ENCODE results near the gene HIGD1A. TPM values are rescaled to one million over a fixed set of nuclear protein-coding genes. Genes with fewer than 3 reads are reported as not detected.

HIGD1A gene
- total and polyA plus RNA-seq, 9 of the 15 experiments (the other 6 are each of a cell fraction or from before 2014, with no cell fraction given), result 165 to 1,185 (median 333) TPM

DNA sequence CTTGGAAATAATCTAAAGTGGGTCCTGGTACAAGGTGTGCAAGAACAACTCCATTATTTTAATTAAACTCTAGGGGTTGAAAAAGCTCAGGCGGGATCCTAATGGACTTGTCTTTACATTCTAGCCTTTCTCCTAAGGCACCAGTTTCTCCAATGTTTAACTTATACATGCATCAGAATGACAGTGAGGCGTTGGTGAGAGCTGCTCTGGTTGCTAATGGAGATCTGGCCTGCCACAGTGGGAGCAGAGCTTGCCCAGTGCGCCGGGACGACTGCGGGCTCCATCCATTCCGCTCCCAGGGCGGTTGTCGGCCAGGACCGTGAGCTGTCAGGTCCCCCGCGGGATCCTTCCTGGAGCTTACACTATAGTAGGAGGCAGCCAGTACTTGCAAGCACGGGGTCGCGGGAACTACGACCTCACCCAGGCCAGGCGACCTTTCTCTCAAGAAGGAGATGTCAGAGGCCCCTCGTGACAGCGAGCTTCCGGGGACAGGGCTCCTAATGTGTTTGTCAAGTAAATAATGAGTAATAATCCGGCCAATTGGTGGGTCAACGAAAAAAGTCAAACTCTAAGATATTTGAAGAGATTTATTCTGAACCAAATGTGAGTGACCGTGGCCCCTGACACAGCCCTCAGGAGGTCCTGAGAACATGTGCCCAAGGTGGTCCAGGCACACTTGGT lies 991 bp upstream of the HIGD1A start (continued):
- TF ChIP-seq CREB3 (tag; conservative IDR thresholded peaks at IDR 0.05; ENCODE audit: low read depth) (no peak), ZNF589 (CRISPR knock-in tag; IDR thresholded peaks at IDR 0.05; ENCODE audit: low read depth) (no peak), IFI16 (CRISPR knock-in tag; IDR thresholded peaks at IDR 0.05) (no peak), ZBTB7A (IDR thresholded peaks at IDR 0.05; ENCODE audit: borderline replicate concordance, control insufficient read depth, low read depth, low read length) (peak; percentile 26; the same call in 1 of the 2 replicates)
- TF ChIP-seq, protein P1, sequence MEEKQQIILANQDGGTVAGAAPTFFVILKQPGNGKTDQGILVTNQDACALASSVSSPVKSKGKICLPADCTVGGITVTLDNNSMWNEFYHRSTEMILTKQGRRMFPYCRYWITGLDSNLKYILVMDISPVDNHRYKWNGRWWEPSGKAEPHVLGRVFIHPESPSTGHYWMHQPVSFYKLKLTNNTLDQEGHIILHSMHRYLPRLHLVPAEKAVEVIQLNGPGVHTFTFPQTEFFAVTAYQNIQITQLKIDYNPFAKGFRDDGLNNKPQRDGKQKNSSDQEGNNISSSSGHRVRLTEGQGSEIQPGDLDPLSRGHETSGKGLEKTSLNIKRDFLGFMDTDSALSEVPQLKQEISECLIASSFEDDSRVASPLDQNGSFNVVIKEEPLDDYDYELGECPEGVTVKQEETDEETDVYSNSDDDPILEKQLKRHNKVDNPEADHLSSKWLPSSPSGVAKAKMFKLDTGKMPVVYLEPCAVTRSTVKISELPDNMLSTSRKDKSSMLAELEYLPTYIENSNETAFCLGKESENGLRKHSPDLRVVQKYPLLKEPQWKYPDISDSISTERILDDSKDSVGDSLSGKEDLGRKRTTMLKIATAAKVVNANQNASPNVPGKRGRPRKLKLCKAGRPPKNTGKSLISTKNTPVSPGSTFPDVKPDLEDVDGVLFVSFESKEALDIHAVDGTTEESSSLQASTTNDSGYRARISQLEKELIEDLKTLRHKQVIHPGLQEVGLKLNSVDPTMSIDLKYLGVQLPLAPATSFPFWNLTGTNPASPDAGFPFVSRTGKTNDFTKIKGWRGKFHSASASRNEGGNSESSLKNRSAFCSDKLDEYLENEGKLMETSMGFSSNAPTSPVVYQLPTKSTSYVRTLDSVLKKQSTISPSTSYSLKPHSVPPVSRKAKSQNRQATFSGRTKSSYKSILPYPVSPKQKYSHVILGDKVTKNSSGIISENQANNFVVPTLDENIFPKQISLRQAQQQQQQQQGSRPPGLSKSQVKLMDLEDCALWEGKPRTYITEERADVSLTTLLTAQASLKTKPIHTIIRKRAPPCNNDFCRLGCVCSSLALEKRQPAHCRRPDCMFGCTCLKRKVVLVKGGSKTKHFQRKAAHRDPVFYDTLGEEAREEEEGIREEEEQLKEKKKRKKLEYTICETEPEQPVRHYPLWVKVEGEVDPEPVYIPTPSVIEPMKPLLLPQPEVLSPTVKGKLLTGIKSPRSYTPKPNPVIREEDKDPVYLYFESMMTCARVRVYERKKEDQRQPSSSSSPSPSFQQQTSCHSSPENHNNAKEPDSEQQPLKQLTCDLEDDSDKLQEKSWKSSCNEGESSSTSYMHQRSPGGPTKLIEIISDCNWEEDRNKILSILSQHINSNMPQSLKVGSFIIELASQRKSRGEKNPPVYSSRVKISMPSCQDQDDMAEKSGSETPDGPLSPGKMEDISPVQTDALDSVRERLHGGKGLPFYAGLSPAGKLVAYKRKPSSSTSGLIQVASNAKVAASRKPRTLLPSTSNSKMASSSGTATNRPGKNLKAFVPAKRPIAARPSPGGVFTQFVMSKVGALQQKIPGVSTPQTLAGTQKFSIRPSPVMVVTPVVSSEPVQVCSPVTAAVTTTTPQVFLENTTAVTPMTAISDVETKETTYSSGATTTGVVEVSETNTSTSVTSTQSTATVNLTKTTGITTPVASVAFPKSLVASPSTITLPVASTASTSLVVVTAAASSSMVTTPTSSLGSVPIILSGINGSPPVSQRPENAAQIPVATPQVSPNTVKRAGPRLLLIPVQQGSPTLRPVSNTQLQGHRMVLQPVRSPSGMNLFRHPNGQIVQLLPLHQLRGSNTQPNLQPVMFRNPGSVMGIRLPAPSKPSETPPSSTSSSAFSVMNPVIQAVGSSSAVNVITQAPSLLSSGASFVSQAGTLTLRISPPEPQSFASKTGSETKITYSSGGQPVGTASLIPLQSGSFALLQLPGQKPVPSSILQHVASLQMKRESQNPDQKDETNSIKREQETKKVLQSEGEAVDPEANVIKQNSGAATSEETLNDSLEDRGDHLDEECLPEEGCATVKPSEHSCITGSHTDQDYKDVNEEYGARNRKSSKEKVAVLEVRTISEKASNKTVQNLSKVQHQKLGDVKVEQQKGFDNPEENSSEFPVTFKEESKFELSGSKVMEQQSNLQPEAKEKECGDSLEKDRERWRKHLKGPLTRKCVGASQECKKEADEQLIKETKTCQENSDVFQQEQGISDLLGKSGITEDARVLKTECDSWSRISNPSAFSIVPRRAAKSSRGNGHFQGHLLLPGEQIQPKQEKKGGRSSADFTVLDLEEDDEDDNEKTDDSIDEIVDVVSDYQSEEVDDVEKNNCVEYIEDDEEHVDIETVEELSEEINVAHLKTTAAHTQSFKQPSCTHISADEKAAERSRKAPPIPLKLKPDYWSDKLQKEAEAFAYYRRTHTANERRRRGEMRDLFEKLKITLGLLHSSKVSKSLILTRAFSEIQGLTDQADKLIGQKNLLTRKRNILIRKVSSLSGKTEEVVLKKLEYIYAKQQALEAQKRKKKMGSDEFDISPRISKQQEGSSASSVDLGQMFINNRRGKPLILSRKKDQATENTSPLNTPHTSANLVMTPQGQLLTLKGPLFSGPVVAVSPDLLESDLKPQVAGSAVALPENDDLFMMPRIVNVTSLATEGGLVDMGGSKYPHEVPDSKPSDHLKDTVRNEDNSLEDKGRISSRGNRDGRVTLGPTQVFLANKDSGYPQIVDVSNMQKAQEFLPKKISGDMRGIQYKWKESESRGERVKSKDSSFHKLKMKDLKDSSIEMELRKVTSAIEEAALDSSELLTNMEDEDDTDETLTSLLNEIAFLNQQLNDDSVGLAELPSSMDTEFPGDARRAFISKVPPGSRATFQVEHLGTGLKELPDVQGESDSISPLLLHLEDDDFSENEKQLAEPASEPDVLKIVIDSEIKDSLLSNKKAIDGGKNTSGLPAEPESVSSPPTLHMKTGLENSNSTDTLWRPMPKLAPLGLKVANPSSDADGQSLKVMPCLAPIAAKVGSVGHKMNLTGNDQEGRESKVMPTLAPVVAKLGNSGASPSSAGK (IDR thresholded peaks at IDR 0.05), result peak; percentile 65
- TF ChIP-seq, protein P2, sequence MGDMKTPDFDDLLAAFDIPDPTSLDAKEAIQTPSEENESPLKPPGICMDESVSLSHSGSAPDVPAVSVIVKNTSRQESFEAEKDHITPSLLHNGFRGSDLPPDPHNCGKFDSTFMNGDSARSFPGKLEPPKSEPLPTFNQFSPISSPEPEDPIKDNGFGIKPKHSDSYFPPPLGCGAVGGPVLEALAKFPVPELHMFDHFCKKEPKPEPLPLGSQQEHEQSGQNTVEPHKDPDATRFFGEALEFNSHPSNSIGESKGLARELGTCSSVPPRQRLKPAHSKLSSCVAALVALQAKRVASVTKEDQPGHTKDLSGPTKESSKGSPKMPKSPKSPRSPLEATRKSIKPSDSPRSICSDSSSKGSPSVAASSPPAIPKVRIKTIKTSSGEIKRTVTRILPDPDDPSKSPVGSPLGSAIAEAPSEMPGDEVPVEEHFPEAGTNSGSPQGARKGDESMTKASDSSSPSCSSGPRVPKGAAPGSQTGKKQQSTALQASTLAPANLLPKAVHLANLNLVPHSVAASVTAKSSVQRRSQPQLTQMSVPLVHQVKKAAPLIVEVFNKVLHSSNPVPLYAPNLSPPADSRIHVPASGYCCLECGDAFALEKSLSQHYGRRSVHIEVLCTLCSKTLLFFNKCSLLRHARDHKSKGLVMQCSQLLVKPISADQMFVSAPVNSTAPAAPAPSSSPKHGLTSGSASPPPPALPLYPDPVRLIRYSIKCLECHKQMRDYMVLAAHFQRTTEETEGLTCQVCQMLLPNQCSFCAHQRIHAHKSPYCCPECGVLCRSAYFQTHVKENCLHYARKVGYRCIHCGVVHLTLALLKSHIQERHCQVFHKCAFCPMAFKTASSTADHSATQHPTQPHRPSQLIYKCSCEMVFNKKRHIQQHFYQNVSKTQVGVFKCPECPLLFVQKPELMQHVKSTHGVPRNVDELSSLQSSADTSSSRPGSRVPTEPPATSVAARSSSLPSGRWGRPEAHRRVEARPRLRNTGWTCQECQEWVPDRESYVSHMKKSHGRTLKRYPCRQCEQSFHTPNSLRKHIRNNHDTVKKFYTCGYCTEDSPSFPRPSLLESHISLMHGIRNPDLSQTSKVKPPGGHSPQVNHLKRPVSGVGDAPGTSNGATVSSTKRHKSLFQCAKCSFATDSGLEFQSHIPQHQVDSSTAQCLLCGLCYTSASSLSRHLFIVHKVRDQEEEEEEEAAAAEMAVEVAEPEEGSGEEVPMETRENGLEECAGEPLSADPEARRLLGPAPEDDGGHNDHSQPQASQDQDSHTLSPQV (IDR thresholded peaks at IDR 0.05), result 0 out of 2 replicates have a peak, but pooled peaks have one; percentile 15
- TF ChIP-seq, protein P3, sequence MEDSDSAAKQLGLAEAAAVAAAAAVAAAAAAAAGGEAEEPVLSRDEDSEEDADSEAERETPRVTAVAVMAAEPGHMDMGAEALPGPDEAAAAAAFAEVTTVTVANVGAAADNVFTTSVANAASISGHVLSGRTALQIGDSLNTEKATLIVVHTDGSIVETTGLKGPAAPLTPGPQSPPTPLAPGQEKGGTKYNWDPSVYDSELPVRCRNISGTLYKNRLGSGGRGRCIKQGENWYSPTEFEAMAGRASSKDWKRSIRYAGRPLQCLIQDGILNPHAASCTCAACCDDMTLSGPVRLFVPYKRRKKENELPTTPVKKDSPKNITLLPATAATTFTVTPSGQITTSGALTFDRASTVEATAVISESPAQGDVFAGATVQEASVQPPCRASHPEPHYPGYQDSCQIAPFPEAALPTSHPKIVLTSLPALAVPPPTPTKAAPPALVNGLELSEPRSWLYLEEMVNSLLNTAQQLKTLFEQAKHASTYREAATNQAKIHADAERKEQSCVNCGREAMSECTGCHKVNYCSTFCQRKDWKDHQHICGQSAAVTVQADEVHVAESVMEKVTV (CRISPR knock-in tag; IDR thresholded peaks at IDR 0.05), result no peak
